Right ventricle myocardium superior (tissue), 1 donor: Measurements from ENCODE around the gene HSPA8. TPM values are rescaled to one million over a fixed set of nuclear protein-coding genes. Genes with fewer than 3 reads are reported as not detected.
"Not testable (repeated sequence)": the region's sequence is repeated elsewhere in the genome, so short reads cannot be mapped to it uniquely, and the experiment has no call there.

ENCODE experiments used
- ATAC-seq: fragments of 200-7000 bp; cut with Tn5 transposase; one replicate; pipeline ENCODE4 v1.9.1; 2020; ENCODE audit warnings: mild to moderate bottlenecking; ENCODE audit not compliant: poor library complexity
- DNase-seq: peaks from one replicate; pipeline ENCODE4 v3.0.0-alpha.2; 2020
- intact Hi-C: fragments of 100-400 bp; cut with DNase I; formaldehyde crosslinking; loops from one replicate; pipeline ENCODE4 v1.11.2; 2022
- long read RNA-seq: library from polyadenylated mRNA; unstranded; transcript quantifications from one replicate; pipeline ENCODE4 v2.0.0, GENCODE V29; 2021
- total RNA-seq: library from RNA; stranded (reverse); fragmentation: NEBNext Ultra II Directional; extraction: Animal tissue kit (Norgen Biotek cat#: 25700); gene quantifications from one replicate; pipeline ENCODE4 v1.2.1, GENCODE V29; 2021
- donor health status: DM: no; HTN: yes; CAD: no; lungs with severe emphysema.

Gene HSPA8
- total RNA-seq = 1,336 TPM
- long read RNA-seq, transcript HSPA8-201 (8 exons, 2,186 nt) = minor isoform, 20 of 4,778 reads
- long read RNA-seq, transcript HSPA8-222 (6 exons, 1,884 nt) = minor isoform, 8 of 4,778 reads
- long read RNA-seq, transcript HSPA8-224 (9 exons, 2,463 nt) = major isoform, 4,505 of 4,778 reads
- long read RNA-seq, transcript HSPA8-208 (3 exons, 740 nt) = minor isoform, 99 of 4,778 reads
- long read RNA-seq, partial matches to known transcripts = 80 of 4,778 reads
- long read RNA-seq, other reads (novel, unspliced or antisense) = 60 of 4,778 reads

- peak; percentile 21 for ATAC-seq
- peak; percentile 82 for DNase-seq
- intact Hi-C loops = no loop called here
Measured at GRCh38 chr11:123061403-123062157, at the start of gene HSPA8. TSS of gene HSPA8 (minus strand) at chr11:123062136. CDS start at chr11:123061324, 812 bp downstream.

- peak; percentile 86 for ATAC-seq
- intact Hi-C loops = loop anchor here (2.0 kb wide), 1 partner anchor 135 kb away; no protein-coding TSS in a partner anchor
- no peak for DNase-seq
Measured at GRCh38 chr11:123111465-123111864, 49.5 kb upstream of the HSPA8 start.

GRCh38 chr11:123110397-123110796 lies 48.5 kb upstream of the HSPA8 start:
- ATAC-seq = no peak
- DNase-seq = no peak
- intact Hi-C loops = loop anchor here (2.0 kb wide), 1 partner anchor 136 kb away; no protein-coding TSS in a partner anchor

GRCh38 chr11:123107945-123108495 lies 46.1 kb upstream of the HSPA8 start:
- ATAC-seq (no peak), DNase-seq (no peak)
- intact Hi-C loops = loop anchor here (10.0 kb wide), 1 partner anchor 367 kb away; no protein-coding TSS in a partner anchor

GRCh38 chr11:123104697-123105096 lies 42.8 kb upstream of the HSPA8 start:
- no peak for ATAC-seq
- DNase-seq = no peak
- intact Hi-C loops = loop anchor here (10.0 kb wide), 1 partner anchor 370 kb away; no protein-coding TSS in a partner anchor

- peak; percentile 86 for ATAC-seq
- DNase-seq = peak; percentile 56
- intact Hi-C loops = loop anchor here (10.0 kb wide), 1 partner anchor 371 kb away; no protein-coding TSS in a partner anchor
Measured at GRCh38 chr11:123103326-123103980, 41.5 kb upstream of the HSPA8 start.

GRCh38 chr11:123100379-123101085 lies 38.6 kb upstream of the HSPA8 start:
- DNase-seq (no peak), ATAC-seq (no peak)
- intact Hi-C loops = loop anchor here (10.0 kb wide), 1 partner anchor 374 kb away; no protein-coding TSS in a partner anchor

GRCh38 chr11:123098990-123099389 lies 37.1 kb upstream of the HSPA8 start:
- ATAC-seq (no peak), DNase-seq (no peak)
- intact Hi-C loops = no loop called here

GRCh38 chr11:123093739-123094138 lies 31.8 kb upstream of the HSPA8 start:
- no peak for ATAC-seq

GRCh38 chr11:123091506-123091905 lies 29.6 kb upstream of the HSPA8 start:
- intact Hi-C loops = no loop called here
- ATAC-seq = no peak
- DNase-seq = no peak

More at GRCh38 chr11:123093739-123094138, 31.8 kb upstream of the HSPA8 start:
- DNase-seq = no peak
- intact Hi-C loops = no loop called here

- ATAC-seq, intact Hi-C loops, DNase-seq: not testable (repeated sequence)
Measured at GRCh38 chr11:123090168-123090567, 28.2 kb upstream of the HSPA8 start.

GRCh38 chr11:123088896-123089295 lies 27.0 kb upstream of the HSPA8 start:
- intact Hi-C loops, ATAC-seq, DNase-seq: not testable (repeated sequence)

- intact Hi-C loops, DNase-seq, ATAC-seq: not testable (repeated sequence)
Measured at GRCh38 chr11:123087657-123088056, 25.7 kb upstream of the HSPA8 start.

GRCh38 chr11:123086305-123086704 lies 24.4 kb upstream of the HSPA8 start:
- DNase-seq (no peak), ATAC-seq (peak; percentile 25)
- intact Hi-C loops = no loop called here

GRCh38 chr11:123085497-123085896 lies 23.6 kb upstream of the HSPA8 start:
- intact Hi-C loops = no loop called here
- no peak for DNase-seq
- no peak for ATAC-seq

- intact Hi-C loops = no loop called here
- ATAC-seq (no peak), DNase-seq (no peak)
Measured at GRCh38 chr11:123084454-123084853, 22.5 kb upstream of the HSPA8 start.

- intact Hi-C loops = no loop called here
- DNase-seq (peak; percentile 82), ATAC-seq (peak; percentile 89)
Measured at GRCh38 chr11:123083623-123084029, 21.7 kb upstream of the HSPA8 start.

- DNase-seq = no peak
- no peak for ATAC-seq
- intact Hi-C loops = no loop called here
Measured at GRCh38 chr11:123082977-123083376, 21.0 kb upstream of the HSPA8 start.
